ENCODE results near the gene MSRB1.
A peak's percentile ranks its signal among the peaks of the same experiment; 100 is the strongest.

MSRB1 gene

DNA sequence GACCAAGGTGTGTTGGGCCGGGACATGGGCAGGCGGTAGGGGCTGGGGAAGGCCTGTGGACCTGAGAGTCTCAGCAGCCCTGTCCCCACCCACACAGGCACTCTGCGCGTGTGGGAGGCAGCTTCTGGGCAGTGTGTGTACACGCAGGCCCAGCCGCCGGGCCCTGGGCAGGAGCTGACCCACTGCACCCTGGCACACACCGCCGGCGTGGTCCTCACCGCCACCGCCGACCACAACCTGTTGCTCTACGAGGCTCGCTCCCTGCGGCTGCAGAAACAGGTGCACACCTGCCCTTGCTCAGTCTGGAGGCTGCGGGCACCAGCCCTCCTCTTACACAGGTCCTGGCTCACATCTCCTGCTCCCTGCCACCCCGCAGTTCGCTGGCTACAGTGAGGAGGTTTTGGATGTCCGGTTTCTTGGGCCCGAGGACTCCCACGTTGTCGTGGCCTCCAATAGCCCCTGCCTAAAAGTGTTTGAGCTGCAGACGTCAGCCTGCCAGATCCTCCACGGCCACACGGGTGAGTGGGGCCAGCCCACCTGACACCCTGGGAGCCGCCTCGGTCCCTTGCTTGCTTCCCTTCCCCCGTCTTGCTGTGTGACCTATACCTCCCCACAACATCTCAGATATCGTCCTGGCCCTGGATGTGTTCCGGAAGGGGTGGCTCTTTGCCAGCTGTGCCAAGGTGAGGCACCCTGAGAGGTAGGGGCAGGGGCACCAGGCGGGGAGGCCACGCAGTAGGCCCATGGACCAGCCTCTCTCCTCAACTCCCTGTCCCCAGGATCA is 32.6 kb upstream of the MSRB1 start:
- no peak overlapping the region for H3K9ac ChIP-seq (ENCODE audit: low read length)
- H3K27me3 ChIP-seq (ENCODE audit: control insufficient read depth, insufficient read depth, low read length), result peaks cover 7% of the 10 kb centered on the region
- peaks cover 30% of the 10 kb centered on the region for H3K36me3 ChIP-seq (ENCODE audit: control insufficient read depth, insufficient read depth, low read length)
- H3K4me3 ChIP-seq (ENCODE audit: low read length), result no peak overlapping the region
- peaks cover 9% of the 10 kb centered on the region for H3K4me1 ChIP-seq (ENCODE audit: control insufficient read depth, insufficient read depth, low read length)
- H3K27ac ChIP-seq (ENCODE audit: low read depth, low read length), result no peak overlapping the region

DNA sequence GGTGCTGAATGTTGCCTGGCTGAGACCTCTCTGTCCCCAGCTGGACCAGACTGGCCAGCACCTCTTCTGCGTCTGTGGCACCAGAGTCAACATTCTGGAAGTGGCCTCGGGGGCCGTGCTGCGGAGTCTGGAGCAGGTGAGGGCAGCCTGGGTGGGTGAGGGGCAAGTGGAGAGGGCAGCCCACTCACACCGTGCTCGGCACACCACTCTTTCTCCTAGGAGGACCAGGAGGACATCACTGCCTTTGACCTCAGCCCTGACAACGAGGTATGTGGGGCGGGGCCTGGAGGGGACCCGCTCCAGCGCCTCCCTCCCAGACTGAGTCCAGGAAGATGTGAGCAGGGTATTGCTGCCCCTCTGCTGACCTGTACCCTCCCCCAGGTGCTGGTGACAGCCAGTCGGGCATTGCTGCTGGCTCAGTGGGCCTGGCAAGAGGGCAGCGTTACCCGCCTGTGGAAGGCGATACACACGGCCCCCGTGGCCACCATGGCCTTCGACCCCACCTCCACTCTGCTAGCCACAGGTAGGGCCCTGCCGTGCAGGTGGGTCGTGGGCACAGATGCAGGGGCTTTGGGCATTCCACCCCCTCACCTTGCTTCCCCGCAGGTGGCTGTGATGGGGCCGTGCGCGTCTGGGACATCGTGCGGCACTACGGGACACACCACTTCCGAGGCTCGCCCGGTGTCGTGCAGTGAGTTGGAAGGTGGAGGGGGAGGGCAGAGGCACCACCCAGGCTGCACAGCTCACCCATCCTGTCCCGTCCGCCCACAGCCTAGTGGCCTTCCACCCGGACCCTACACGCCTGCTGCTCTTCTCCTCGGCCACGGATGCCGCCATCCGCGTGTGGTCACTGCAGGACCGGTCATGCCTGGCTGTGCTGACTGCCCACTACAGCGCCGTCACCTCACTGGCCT is 31.4 kb upstream of the MSRB1 start:
- H3K27me3 ChIP-seq (ENCODE audit: control insufficient read depth, insufficient read depth, low read length), result peaks cover 4% of the 10 kb centered on the region
- H3K36me3 ChIP-seq (ENCODE audit: control insufficient read depth, insufficient read depth, low read length), result peaks cover 30% of the 10 kb centered on the region

GRCh38 chr16:1973461-1974156 is 30.6 kb upstream of the MSRB1 start:
- Histone ChIP-seq H3K9ac (ENCODE audit: low read length) (no peak overlapping the region), H3K36me3 (ENCODE audit: control insufficient read depth, insufficient read depth, low read length) (peaks cover 30% of the 10 kb centered on the region), H3K27ac (ENCODE audit: low read depth, low read length) (no peak overlapping the region), H3K4me1 (ENCODE audit: control insufficient read depth, insufficient read depth, low read length) (peaks cover 9% of the 10 kb centered on the region), H3K27me3 (ENCODE audit: control insufficient read depth, insufficient read depth, low read length) (no peaks in the 10 kb centered on the region), H3K4me3 (ENCODE audit: low read length) (no peak overlapping the region)

More for the DNA sequence above, 31.4 kb upstream of the MSRB1 start:
- Histone ChIP-seq H3K27ac (ENCODE audit: low read depth, low read length) (no peak overlapping the region), H3K4me3 (ENCODE audit: low read length) (no peak overlapping the region), H3K9ac (ENCODE audit: low read length) (no peak overlapping the region), H3K4me1 (ENCODE audit: control insufficient read depth, insufficient read depth, low read length) (peaks cover 9% of the 10 kb centered on the region)

DNA sequence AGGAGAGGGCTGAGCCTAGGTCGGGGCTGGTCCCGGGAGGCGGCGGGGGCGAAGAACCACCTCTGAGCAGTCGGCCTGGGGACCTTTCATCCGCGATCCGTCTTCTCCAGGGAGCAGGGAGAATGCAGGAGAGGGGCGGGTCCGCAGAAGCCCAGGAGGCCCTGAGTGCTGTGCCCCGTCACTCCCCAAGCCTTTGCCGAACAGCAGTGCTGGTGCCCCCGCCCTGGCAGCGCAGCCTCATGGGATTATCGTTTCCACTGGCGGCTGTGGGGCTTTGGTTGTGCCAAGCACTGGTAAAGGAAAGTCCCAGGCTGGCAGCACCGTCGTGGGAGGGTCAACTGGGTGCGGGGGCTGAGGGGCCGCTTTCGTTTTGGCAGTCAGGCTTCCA is 29.5 kb upstream of the MSRB1 start:
- no peak overlapping the region for H3K27ac ChIP-seq (ENCODE audit: low read depth, low read length)
- no peaks in the 10 kb centered on the region for H3K27me3 ChIP-seq (ENCODE audit: control insufficient read depth, insufficient read depth, low read length)
- H3K4me1 ChIP-seq (ENCODE audit: control insufficient read depth, insufficient read depth, low read length), result peaks cover 9% of the 10 kb centered on the region
- H3K4me3 ChIP-seq (ENCODE audit: low read length), result peak overlapping the region; percentile 93
- peaks cover 28% of the 10 kb centered on the region for H3K36me3 ChIP-seq (ENCODE audit: control insufficient read depth, insufficient read depth, low read length)
- peak overlapping the region; percentile 62 for H3K9ac ChIP-seq (ENCODE audit: low read length)

GRCh38 chr16:1971796-1972489 is 28.9 kb upstream of the MSRB1 start, which contains the start of gene TBL3:
Gene TBL3, plus strand, starts transcription at chr16:1972053. Its CDS starts 112 bp downstream, at chr16:1972165.
- Histone ChIP-seq H3K36me3 (ENCODE audit: control insufficient read depth, insufficient read depth, low read length) (peaks cover 25% of the 10 kb centered on the region), H3K4me1 (ENCODE audit: control insufficient read depth, insufficient read depth, low read length) (peaks cover 9% of the 10 kb centered on the region), H3K9ac (ENCODE audit: low read length) (peak within 1 kb of the TSS; percentile 82), H3K27me3 (ENCODE audit: control insufficient read depth, insufficient read depth, low read length) (no peaks in the 10 kb centered on the region), H3K27ac (ENCODE audit: low read depth, low read length) (peak within 1 kb of the TSS; percentile 97), H3K4me3 (ENCODE audit: low read length) (peak within 1 kb of the TSS; percentile 93)

GRCh38 chr16:1968146-1968953 is 25.4 kb upstream of the MSRB1 start:
- peaks cover 21% of the 10 kb centered on the region for H3K4me1 ChIP-seq (ENCODE audit: control insufficient read depth, insufficient read depth, low read length)
- H3K36me3 ChIP-seq (ENCODE audit: control insufficient read depth, insufficient read depth, low read length), result peaks cover 5% of the 10 kb centered on the region
- H3K4me3 ChIP-seq (ENCODE audit: low read length), result no peak overlapping the region
- no peaks in the 10 kb centered on the region for H3K27me3 ChIP-seq (ENCODE audit: control insufficient read depth, insufficient read depth, low read length)
- no peak overlapping the region for H3K27ac ChIP-seq (ENCODE audit: low read depth, low read length)
- H3K9ac ChIP-seq (ENCODE audit: low read length), result no peak overlapping the region

DNA sequence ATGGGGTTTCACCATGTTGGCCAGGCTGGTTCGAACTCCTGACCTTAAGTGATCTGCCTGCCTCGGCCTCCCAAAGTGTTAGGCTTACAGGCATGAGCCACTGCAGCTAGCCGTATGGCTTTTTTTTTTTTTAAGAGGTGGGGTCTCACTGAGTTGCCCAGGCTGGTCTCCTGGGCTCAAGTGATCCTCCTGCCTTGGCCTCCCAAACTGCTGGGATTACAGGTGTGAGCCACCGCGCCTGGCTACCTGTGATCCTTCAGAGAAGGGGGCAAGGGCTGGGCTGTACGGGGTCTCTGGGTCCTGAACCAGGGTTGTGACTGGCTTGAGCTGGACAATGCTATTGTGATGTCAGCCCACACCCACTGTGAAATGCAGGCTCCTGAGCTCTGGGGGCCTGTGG is 23.5 kb upstream of the MSRB1 start, which contains the start of gene RNF151:
Gene RNF151, plus strand, starts transcription at position 397 of the 400 bp plus-strand sequence. CDS start 26 bp downstream, outside the sequence.
- Histone ChIP-seq H3K4me3 (ENCODE audit: low read length) (peak within 1 kb of the TSS; percentile 77), H3K36me3 (ENCODE audit: control insufficient read depth, insufficient read depth, low read length) (peaks cover 14% of the 10 kb centered on the region), H3K9ac (ENCODE audit: low read length) (no peak within 1 kb of the TSS), H3K27me3 (ENCODE audit: control insufficient read depth, insufficient read depth, low read length) (no peaks in the 10 kb centered on the region), H3K4me1 (ENCODE audit: control insufficient read depth, insufficient read depth, low read length) (peaks cover 14% of the 10 kb centered on the region), H3K27ac (ENCODE audit: low read depth, low read length) (peak within 1 kb of the TSS; percentile 95)

- peak overlapping the region; percentile 95 for H3K27ac ChIP-seq (ENCODE audit: low read depth, low read length)
- peaks cover 15% of the 10 kb centered on the region for H3K4me1 ChIP-seq (ENCODE audit: control insufficient read depth, insufficient read depth, low read length)
- peak overlapping the region; percentile 84 for H3K9ac ChIP-seq (ENCODE audit: low read length)
- H3K4me3 ChIP-seq (ENCODE audit: low read length), result peak overlapping the region; percentile 77
- H3K36me3 ChIP-seq (ENCODE audit: control insufficient read depth, insufficient read depth, low read length), result peaks cover 16% of the 10 kb centered on the region
- H3K27me3 ChIP-seq (ENCODE audit: control insufficient read depth, insufficient read depth, low read length), result no peaks in the 10 kb centered on the region
Observed at GRCh38 chr16:1965396-1966001, 22.5 kb upstream of the MSRB1 start.

DNA sequence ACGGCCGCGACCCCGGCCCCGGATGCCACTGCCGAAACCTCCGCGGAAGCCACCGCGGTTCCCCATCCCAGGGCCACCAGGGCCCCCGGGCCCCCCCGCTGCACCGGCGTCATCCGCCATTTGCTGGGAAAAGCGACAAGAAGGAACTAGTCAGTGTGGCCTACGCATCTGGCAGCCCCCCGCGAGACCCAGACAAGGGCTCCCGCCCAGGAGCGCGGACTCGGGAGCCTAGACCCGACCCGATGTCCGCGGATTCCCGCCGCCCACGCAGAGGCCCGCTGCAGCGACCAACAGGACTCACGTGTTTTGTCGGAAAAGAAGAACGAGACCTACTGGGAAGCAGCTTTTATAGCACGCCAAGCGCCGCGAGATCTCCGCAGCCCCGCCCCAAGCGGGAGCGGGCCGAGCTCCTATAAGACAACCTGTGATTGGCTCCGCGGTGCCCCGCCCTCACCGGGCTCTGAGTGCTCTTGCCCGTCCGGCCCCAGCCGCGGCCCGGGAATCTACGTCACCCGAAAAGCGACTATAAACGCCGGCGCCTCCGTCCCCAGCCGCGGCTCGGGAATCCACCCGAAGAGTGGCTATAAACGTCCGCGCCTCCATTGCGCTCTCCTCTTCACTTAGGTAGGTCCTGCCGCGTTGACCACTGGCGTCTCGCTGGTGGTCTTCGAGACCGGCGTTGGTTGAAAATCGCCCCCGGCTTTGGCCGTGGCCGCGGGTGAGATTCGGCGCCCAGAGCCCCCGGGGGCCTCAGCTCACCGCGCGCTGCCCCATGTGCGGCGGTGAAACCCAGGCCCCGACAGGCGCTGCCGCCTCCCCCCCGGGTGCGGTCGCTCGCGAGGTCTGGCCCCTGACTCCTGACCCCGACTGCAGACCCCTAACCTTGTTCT is 21.8 kb upstream of the MSRB1 start, which contains the start of gene RPS2:
Gene RPS2, minus strand, starts transcription at position 321 of the 890 bp plus-strand sequence. Its CDS starts 201 bp downstream, at position 120.
- H3K36me3 ChIP-seq (ENCODE audit: control insufficient read depth, insufficient read depth, low read length), result peaks cover 16% of the 10 kb centered on the region
- H3K4me1 ChIP-seq (ENCODE audit: control insufficient read depth, insufficient read depth, low read length), result peaks cover 18% of the 10 kb centered on the region
- peak within 1 kb of the TSS; percentile 95 for H3K27ac ChIP-seq (ENCODE audit: low read depth, low read length)
- peak within 1 kb of the TSS; percentile 80 for H3K4me3 ChIP-seq (ENCODE audit: low read length)
- H3K27me3 ChIP-seq (ENCODE audit: control insufficient read depth, insufficient read depth, low read length), result no peaks in the 10 kb centered on the region
- peak within 1 kb of the TSS; percentile 84 for H3K9ac ChIP-seq (ENCODE audit: low read length)
